CD4-positive, alpha-beta T cell treated with Interferon alpha-2 for 1 hour (primary cell): ENCODE results near the gene CSF1R.
"Not testable (repeated sequence)": the region's sequence is repeated elsewhere in the genome, so short reads cannot be mapped to it uniquely, and the experiment has no call there.

Experiments
- DNase-seq, 2 donors: peaks; one replicate each; pipeline ENCODE4 v3.0.0-alpha.2; 2020 to 2022

The CSF1R gene

GRCh38 chr5:150103678-150104549 lies 17.6 kb upstream of the CSF1R start:
- DNase-seq, result no peak

DNA sequence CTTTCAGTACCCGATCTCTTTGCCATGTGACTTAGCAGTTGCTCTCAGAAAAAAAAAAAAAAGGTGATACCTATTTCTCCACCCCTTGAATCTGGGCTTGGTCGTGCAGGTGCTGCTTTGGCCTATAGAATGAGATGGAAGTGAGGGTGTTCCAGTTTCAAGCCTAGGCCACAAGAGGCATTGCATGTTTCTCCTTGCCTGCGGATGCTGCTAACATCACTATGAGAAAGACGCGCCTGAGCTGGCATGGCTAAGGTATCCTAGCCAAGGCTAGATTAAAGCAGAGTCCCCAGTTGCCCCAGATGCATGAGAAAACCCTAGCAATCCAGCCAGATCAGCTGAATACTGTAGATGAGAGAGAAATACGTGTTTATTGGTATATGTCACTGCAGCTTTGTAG lies 14.7 kb upstream of the CSF1R start:
- DNase-seq, result no peak

GRCh38 chr5:150097152-150097551 lies 10.8 kb upstream of the CSF1R start:
- no peak for DNase-seq

DNA sequence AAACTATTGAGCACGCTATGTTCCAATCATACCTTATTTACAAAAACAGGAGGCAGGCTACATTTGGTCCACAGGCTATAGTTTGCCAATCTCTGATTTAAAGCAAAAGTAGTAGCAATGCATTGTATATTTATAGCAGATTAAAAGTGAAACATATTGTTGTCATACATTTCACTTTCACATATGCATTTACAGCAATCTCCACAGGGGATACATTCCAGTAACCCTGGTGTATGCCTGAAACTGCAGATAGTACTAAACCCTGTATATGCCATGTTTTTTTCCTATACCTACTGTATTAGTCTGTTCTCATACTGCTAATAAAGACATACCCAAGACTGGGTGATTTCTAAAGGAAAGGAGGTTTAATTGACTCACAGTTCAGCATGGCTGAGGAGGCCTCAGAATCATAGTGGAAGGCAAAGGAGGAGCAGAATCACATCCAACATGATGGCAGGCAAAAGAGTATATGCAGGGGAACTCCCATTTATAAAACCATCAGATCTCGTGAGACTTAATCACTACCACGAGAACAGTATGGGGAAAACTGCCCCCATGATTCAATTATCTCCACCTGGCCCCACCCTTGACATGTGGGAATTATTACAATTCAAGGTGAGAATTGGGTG lies 5.9 kb upstream of the CSF1R start:
- no peak for DNase-seq

DNA sequence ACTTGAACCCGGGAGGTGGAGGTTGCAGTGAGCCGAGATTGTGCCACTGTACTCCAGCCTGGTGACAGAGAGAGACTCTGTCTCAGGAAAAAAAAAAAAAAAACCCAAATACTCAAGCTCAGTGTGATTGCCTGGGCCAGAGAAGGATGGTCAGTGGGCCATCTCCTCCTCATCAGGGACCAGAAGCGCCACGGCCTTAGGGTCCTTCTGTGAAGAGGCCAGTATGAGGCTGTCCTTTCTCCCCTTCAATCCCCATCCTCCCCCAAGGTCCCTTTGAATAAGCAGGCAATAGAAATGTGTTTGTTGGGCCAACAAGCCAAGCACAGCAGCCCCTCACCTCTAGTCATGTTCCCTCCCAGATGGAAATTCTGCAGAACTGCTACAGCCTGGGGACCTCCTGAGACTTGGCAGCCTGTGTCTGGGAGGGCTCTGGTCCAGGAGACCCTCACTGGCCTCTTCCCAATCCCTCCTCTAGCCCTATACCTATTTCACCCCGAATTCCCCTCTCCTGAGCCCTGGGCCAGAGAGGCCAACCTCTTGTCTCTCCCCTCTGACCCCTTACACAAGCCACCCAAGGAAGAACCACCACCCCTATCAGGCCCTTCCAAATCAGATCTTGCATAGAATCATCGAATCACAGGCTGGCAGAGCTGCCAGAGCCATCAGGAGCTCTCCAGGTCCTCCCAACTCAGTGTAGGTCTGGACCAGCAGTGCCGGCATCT lies 1.0 kb downstream of the CSF1R start:
- DNase-seq, result no peak

DNA sequence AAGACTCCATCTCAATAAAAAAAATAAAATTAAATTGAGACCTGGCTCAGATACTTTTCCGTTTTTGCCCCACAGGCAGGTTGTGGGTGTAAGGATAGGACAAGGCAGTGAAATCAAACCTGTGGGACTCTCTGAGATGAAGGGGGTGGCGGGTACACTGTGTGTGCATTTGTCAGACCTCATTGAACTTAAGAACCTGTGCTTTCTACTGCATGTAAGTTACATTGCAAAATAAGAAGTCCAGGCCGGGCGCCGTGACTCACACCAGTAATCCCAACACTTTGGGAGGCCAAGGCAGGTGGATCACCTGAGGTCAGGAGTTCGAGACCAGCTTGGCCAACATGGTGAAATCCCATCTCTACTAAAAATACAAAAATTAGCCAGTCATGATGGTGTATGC lies 1.6 kb downstream of the CSF1R start:
- not testable (repeated sequence) for DNase-seq

- no peak for DNase-seq
Measured at GRCh38 chr5:150082889-150083288, 3.5 kb downstream of the CSF1R start.

GRCh38 chr5:150082374-150082773 lies 4.0 kb downstream of the CSF1R start:
- no peak for DNase-seq

DNA sequence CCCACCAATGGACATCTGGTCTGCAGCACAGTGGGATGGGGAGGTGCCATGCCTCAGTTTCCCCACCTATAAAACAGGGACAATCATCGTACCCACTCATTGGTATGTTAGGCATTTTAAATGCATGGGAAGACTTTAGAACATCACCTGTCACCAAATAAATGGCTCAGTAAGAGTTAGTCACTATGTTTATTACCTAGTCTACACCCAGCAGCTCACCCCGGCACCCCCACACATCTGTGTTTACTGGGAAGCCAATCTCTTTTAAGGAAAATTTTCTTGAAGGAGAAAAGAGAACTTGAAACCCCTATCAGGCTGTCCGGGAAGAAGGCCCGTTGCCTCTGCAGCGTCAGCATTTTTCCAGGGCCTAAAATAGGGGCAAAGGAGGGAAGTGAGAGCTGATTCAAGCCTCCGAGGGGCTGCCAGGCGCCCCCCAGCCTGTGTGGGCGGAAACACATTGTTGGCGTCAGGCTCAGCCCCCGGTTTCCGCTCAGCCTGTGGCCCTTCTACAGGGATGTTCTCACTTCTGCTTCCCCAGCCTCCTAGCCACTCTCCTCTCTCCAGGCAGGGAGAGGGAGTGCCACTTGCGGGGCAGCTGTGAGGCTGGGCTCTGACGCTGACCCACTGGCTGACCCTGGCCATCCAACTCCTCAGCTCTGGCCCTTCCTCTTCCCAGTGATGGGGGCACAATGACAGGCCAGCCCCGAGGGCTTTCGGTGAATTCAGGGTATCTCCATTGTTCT lies 4.6 kb downstream of the CSF1R start:
- peak; percentile 14 to 34 for DNase-seq

DNA sequence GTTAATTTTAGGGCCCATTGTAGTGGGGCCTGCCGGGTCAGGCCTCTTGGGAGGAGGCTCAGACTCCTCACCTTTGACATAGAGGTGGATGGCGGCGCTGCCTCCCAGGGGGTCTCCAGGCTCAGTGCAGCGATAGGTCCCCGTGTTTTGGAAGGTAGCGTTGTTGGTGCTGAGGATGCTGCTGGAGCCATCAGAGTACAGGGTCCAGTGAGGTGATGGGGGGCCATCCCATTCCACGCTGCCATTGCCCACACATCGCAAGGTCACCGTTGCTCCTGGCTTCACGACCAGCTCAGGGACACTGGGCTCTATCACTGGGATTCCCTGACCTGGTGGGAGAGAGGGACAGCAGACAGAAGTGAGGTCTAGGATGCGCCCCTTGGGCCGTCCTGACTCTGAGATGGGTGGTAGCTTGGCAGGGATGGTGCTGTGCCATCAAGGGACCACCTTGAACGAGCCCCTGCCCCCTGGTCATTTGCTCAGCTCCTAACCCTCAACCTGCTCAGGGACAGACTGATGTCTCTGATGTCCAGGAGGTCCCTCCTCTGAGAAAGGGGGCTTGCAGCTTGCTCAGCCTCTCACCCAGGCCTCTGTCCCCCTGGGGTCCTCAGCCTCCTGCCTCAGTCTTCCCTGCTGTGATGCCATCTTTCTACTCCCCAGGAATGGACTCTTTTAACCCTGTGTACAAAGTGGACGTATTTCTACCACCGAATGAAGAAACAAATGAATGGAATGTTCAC lies 5.5 kb downstream of the CSF1R start:
- DNase-seq, result no peak

GRCh38 chr5:150079909-150080461 lies 6.4 kb downstream of the CSF1R start:
- DNase-seq, result no peak

DNA sequence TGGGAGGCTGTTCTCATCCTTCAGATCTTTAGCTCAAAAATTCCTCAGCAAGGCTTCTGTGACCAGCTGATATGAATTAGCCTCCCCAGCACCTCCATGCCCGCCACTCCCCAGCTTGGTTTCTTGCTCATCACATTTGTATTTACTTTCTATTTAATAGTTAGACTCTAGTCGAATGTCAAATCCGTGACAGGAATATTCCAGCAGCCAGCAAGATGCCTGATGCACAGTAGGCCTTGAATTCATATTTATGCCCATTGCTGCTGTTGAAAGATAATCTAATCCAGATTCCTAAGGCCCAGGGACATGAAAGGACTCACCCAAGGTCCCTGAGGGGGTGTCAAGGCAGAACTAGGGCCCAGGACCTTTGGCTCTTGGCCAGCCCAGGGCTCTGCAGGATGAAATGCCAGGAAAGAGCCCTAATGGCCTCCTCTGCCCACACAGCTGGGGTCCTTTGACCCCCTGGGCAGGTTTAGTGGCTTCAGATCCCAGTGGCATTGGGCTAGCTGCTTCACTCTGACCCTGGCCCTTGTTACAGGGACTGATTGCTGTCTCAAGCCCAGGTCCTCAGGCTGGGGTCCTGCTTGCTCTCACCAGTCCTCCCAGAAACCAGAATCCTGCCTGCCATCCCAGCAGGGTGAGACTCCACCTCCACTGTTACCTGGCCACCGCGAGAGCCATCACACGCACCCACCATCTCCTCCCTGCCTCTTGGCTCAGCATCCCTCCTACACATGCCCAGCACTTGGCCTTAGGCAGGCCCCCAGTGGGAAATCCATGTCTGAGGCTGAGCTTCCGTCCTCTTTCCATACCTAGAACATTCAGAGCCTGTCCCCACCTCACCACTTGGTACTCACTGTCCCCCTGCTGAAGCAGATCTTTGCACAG lies 7.3 kb downstream of the CSF1R start:
- no peak for DNase-seq

DNA sequence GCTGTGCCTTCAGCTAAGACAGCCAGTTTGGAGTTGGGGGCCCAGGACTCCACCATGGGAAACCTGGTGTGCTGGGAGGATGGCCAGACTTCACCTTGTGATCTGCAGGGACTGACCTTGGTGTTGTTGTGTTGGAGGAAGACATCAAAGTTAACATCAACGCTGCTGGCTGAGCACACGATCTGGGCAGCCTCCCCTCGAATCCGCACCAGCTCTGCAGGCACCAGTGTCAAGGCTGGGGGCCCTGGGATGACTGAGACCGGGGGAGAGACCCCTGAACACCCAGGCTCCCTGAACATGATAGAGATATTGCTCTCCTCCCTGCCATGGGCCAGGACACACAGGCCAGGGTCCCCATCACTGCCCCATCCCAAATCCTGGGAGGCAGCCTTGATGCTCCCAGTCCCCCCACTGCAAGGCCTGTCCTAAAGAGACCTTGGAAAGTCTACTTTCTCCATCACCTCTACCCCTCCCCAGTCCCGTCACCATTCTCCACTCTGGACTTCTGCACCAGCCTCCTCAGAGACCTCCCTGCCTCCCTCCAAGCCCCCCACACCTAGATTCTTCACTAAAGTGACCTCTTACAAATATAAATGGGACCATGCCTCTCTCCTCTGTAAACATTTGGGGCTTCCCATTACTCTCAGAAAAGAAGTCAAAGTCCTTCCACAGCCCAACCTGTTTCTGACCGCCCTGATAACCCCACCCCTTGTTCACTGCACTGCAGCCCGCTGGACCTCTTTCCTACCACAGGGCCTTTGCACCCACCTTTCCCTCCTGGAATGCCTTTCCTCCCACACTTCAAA lies 8.2 kb downstream of the CSF1R start:
- DNase-seq, result no peak

- no peak for DNase-seq
Measured at GRCh38 chr5:150077060-150077459, 9.3 kb downstream of the CSF1R start.

- no peak for DNase-seq
Measured at GRCh38 chr5:150075806-150076205, 10.5 kb downstream of the CSF1R start.

- DNase-seq, result no peak
Measured at GRCh38 chr5:150075233-150075632, 11.1 kb downstream of the CSF1R start.

DNA sequence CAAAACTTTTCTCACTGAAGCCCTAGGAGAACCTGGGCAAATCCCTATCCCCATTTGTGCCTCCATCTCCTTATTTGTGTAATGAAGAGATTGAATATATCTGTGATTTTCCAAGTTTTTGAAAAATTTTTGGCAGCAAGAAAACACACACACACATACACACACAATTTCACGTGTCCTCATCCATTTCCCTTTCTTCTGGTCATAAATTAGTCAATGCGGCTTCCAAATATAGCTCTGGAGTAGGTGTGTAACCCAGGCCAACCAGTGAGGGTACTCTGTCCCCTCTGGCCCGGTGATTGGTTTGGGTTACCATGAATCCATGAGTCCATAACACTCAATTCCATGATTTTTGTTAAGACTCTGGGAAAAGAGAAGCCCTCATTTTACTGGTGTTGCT lies 12.7 kb downstream of the CSF1R start:
- no peak for DNase-seq

DNA sequence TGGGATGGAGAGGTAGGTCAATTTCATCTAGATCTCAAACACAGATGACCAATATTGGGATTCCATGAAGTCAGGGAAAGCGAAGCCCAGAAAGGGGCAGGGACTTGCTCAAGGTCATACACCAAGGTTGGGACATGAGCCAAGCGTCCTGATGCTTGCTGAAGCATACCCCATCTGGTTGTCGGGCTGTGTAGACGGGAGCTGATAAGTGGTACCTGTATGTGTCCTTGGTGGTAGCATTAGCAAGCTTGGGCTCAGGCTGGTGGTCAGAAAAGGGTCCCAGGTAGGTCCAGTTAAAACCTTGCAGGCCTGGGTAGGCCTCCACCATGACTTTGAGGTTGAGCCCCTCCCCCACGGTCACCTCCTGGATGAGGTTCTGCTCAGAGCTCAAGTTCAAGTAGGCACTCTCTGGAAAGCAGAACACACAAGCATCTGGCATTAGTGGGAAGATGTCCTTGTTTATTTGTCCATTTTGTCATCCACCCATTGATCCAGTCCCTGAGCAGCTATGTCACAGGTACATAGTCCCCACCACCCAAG lies 13.2 kb downstream of the CSF1R start:
- no peak for DNase-seq

DNA sequence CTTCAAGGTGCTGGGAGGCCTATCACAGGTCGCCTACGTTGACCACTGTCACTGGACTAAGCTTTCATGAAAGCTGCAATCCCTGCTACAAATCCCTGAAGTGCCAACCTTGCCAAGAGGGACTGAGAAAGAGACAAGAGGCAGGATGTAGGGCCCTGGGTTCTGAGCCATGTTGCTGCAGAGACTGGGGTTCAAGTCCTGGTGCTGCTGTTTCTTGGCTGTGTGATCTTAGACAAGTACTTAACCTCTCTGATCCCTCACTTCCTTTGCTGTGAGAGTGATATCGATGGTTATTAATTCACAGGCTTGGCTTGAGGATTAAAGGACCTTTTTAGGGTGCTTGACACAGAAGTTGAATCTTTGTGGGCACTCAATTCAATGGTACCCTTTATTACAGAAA lies 15.5 kb downstream of the CSF1R start:
- no peak for DNase-seq
